ENCODE results near the gene CHAD.
A peak's percentile ranks its signal among the peaks of the same experiment; 100 is the strongest.

The CHAD gene

GRCh38 chr17:50478391-50479381, 10.0 kb upstream of the CHAD start, which contains the start of gene RSAD1:
TSS of gene RSAD1 (plus strand) at chr17:50478860. CDS start at chr17:50478885, 25 bp downstream.
- Histone ChIP-seq H3K4me3 (ENCODE audit: low read depth, low read length) (peak within 1 kb of the TSS; percentile 64), H3K36me3 (ENCODE audit: control insufficient read depth in 2 of 2, insufficient read depth in 1 of 2, low read length in 2 of 2) (peaks cover 13 to 31% of the 10 kb centered on the region in 2 experiments; a peak in 2 of 3 replicates), H3K9me3 (ENCODE audit: control insufficient read depth, insufficient read depth, low read depth, low read length) (no peaks in the 10 kb centered on the region), H3K4me1 (ENCODE audit: control insufficient read depth, insufficient read depth, low read length) (peaks cover 6% of the 10 kb centered on the region), H3K27ac (ENCODE audit: extremely low read depth, low read depth, low read length) (peak within 1 kb of the TSS; percentile 88)
- ChIA-PET POLR2A (interaction anchor here (0.6 to 2.1 kb wide), 12 partner anchors 35 to 241 kb away, joined by 3 to 30 read pairs (median 3); partner anchors contain the start of genes ACSF2, LRRC59, LUC7L3 and XYLT2), CTCF (interaction anchor here (0.6 to 4.4 kb wide), 60 partner anchors 8 to 385 kb away, joined by 3 to 55 read pairs (median 4); partner anchors contain the start of genes CHAD, COL1A1, EME1 and LRRC59)
- TF ChIP-seq, protein P1, sequence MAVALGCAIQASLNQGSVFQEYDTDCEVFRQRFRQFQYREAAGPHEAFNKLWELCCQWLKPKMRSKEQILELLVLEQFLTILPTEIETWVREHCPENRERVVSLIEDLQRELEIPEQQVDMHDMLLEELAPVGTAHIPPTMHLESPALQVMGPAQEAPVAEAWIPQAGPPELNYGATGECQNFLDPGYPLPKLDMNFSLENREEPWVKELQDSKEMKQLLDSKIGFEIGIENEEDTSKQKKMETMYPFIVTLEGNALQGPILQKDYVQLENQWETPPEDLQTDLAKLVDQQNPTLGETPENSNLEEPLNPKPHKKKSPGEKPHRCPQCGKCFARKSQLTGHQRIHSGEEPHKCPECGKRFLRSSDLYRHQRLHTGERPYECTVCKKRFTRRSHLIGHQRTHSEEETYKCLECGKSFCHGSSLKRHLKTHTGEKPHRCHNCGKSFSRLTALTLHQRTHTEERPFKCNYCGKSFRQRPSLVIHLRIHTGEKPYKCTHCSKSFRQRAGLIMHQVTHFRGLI (tag by site-specific recombination; IDR thresholded peaks at IDR 0.05), result 0 out of 2 replicates have a peak, but pooled peaks have one; percentile 24
- TF ChIP-seq ZNF629 (tag by site-specific recombination; IDR thresholded peaks at IDR 0.05) (0 out of 2 replicates have a peak, but pooled peaks have one; percentile 33), ZNF521 (tag by site-specific recombination; IDR thresholded peaks at IDR 0.05) (no peak), YY1 (tag by site-specific recombination; IDR thresholded peaks at IDR 0.05) (peak; percentile 79; the same call in 1 of the 2 replicates), SETDB1 (IDR thresholded peaks at IDR 0.05; ENCODE audit: insufficient read length, low read length) (no peak), KLF9 (tag by site-specific recombination; IDR thresholded peaks at IDR 0.05; ENCODE audit: low read depth) (peak; percentile 44; the same call in 1 of the 2 replicates), MZF1 (tag by site-specific recombination; IDR thresholded peaks at IDR 0.05; ENCODE audit: borderline replicate concordance) (peak; percentile 46; the same call in 1 of the 2 replicates), ZBTB48 (tag by site-specific recombination; IDR thresholded peaks at IDR 0.05) (0 out of 2 replicates have a peak, but pooled peaks have one; percentile 36), ZNF677 (tag by site-specific recombination; IDR thresholded peaks at IDR 0.05) (0 out of 2 replicates have a peak, but pooled peaks have one; percentile 25), ZNF37A (tag by site-specific recombination; IDR thresholded peaks at IDR 0.05) (0 out of 2 replicates have a peak, but pooled peaks have one; percentile 35), ZBTB8A (tag by site-specific recombination; IDR thresholded peaks at IDR 0.05) (peak; percentile 84), ZBTB20 (tag by site-specific recombination; IDR thresholded peaks at IDR 0.05) (peak; percentile 40; the same call in 1 of the 2 replicates), FEZF1 (tag by site-specific recombination; IDR thresholded peaks at IDR 0.05) (no peak), ZNF266 (tag by site-specific recombination; IDR thresholded peaks at IDR 0.05; ENCODE audit: low read depth) (no peak), IKZF3 (tag by site-specific recombination; IDR thresholded peaks at IDR 0.05) (peak; percentile 69), ZNF10 (tag by site-specific recombination; IDR thresholded peaks at IDR 0.05) (peak; percentile 17; the same call in 1 of the 2 replicates), ZFHX2 (tag by site-specific recombination; conservative IDR thresholded peaks at IDR 0.05) (peak; percentile 66), ZNF335 (tag by site-specific recombination; conservative IDR thresholded peaks at IDR 0.05) (peak; percentile 86), SP7 (tag by site-specific recombination; IDR thresholded peaks at IDR 0.05) (peak; percentile 40; the same call in 1 of the 2 replicates), ZNF785 (tag by site-specific recombination; IDR thresholded peaks at IDR 0.05) (no peak), TRIM28 (IDR thresholded peaks at IDR 0.05; ENCODE audit: borderline replicate concordance, low read length) (peak; percentile 51), ZIC2 (tag by site-specific recombination; IDR thresholded peaks at IDR 0.05) (peak; percentile 32), ZNF169 (tag by site-specific recombination; IDR thresholded peaks at IDR 0.05) (no peak), ZBTB6 (tag by site-specific recombination; IDR thresholded peaks at IDR 0.05) (peak; percentile 57; the same call in 1 of the 2 replicates), ZXDB (tag by site-specific recombination; IDR thresholded peaks at IDR 0.05) (0 out of 2 replicates have a peak, but pooled peaks have one; percentile 40), ZNF510 (tag by site-specific recombination; IDR thresholded peaks at IDR 0.05; ENCODE audit: insufficient replicate concordance) (no peak), ZNF654 (tag by site-specific recombination; IDR thresholded peaks at IDR 0.05; ENCODE audit: low read depth) (peak; percentile 22; the same call in 1 of the 2 replicates)
- TF ChIP-seq, protein P2, sequence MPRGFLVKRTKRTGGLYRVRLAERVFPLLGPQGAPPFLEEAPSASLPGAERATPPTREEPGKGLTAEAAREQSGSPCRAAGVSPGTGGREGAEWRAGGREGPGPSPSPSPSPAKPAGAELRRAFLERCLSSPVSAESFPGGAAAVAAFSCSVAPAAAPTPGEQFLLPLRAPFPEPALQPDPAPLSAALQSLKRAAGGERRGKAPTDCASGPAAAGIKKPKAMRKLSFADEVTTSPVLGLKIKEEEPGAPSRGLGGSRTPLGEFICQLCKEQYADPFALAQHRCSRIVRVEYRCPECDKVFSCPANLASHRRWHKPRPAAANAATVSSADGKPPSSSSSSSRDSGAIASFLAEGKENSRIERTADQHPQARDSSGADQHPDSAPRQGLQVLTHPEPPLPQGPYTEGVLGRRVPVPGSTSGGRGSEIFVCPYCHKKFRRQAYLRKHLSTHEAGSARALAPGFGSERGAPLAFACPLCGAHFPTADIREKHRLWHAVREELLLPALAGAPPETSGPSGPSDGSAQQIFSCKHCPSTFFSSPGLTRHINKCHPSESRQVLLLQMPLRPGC (tag by site-specific recombination; IDR thresholded peaks at IDR 0.05), result no peak
- TF ChIP-seq, protein P3, sequence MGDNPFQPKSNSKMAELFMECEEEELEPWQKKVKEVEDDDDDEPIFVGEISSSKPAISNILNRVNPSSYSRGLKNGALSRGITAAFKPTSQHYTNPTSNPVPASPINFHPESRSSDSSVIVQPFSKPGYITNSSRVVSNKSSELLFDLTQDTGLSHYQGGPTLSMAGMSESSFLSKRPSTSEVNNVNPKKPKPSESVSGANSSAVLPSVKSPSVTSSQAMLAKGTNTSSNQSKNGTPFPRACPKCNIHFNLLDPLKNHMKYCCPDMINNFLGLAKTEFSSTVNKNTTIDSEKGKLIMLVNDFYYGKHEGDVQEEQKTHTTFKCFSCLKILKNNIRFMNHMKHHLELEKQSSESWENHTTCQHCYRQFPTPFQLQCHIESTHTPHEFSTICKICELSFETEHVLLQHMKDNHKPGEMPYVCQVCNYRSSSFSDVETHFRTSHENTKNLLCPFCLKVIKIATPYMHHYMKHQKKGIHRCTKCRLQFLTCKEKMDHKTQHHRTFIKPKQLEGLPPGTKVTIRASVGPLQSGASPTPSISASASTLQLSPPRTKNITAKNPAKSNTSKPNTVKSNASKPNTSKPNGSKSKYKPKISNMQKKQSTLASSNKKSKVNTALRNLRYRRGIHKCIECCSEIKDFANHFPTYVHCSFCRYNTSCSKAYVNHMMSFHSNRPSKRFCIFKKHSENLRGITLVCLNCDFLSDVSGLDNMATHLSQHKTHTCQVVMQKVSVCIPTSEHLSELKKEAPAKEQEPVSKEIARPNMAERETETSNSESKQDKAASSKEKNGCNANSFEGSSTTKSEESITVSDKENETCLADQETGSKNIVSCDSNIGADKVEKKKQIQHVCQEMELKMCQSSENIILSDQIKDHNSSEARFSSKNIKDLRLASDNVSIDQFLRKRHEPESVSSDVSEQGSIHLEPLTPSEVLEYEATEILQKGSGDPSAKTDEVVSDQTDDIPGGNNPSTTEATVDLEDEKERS (tag by site-specific recombination; IDR thresholded peaks at IDR 0.05), result no peak
